OCI-LY7 (cell line): ENCODE measurements around the gene GXYLT1. TPM values are rescaled to one million over a fixed set of nuclear protein-coding genes. Genes with fewer than 3 reads are reported as not detected.

Experiments
- BruUV-seq: library from RNA; stranded (reverse); fragments of 400-500 nt; replicated peaks from 2 replicates; lab custom pipeline; 2021; lab: Mats Ljungman, UMichigan
- CTCF ChIA-PET: fragments of 300-600 bp; sonication (Branson Sonifier 250); formaldehyde crosslinking; loops from one replicate; lab custom pipeline; 2022; ENCODE audit warnings: antibody characterized with exemption; ENCODE audit not compliant: unreplicated experiment; lab: Charles Lee
- POLR2A ChIA-PET: fragments of 300-600 bp; sonication (Branson Sonifier 250); formaldehyde crosslinking; loops from one replicate; lab custom pipeline; 2022; ENCODE audit warnings: antibody characterized with exemption; lab: Charles Lee
- DNase-seq: peaks from one replicate; pipeline ENCODE4 v3.0.0-alpha.2; 2015; ENCODE audit warnings: low spot score
- H2AFZ ChIP-seq: fragments of 200-600 bp; sonication (generic), shearing (Covaris generic); 2 replicates; pipeline ENCODE4 v1.6.1; 2014; ENCODE audit warnings: mild to moderate bottlenecking, antibody characterized with exemption, low read length, moderate library complexity
- H3K27ac ChIP-seq: fragments of 200-600 bp; sonication (generic); 2 replicates; pipeline ENCODE4 v1.5.1; 2014; ENCODE audit warnings: mixed run types, low read depth, mild to moderate bottlenecking, moderate library complexity, low read length, inconsistent platforms; ENCODE audit not compliant: poor library complexity, severe bottlenecking
- H3K36me3 ChIP-seq: fragments of 200-600 bp; sonication (generic); 2 replicates; pipeline ENCODE4 v1.6.1; 2014; ENCODE audit warnings: mild to moderate bottlenecking, antibody characterized with exemption, low read length, moderate library complexity, mixed read lengths; ENCODE audit not compliant: insufficient read depth
- H3K4me1 ChIP-seq: fragments of 200-600 bp; sonication (generic); 2 replicates; pipeline ENCODE4 v1.5.1; 2014; ENCODE audit warnings: mild to moderate bottlenecking, low read length; ENCODE audit not compliant: insufficient read depth, poor library complexity, severe bottlenecking
- H3K4me2 ChIP-seq: fragments of 200-600 bp; sonication (generic); 2 replicates; pipeline ENCODE4 v1.6.1; 2014; ENCODE audit warnings: mild to moderate bottlenecking, low read length
- H3K4me3 ChIP-seq: fragments of 200-600 bp; sonication (generic); 2 replicates; pipeline ENCODE4 v1.5.1; 2014; ENCODE audit warnings: mild to moderate bottlenecking, low read depth, low read length; ENCODE audit not compliant: poor library complexity, severe bottlenecking
- H3K79me2 ChIP-seq: fragments of 200-600 bp; sonication (generic); 2 replicates; pipeline ENCODE4 v1.6.1; 2016; ENCODE audit warnings: low read depth, mild to moderate bottlenecking, low read length, moderate library complexity, mixed read lengths; ENCODE audit not compliant: insufficient read depth
- H3K9me2 ChIP-seq: fragments of 200-600 bp; sonication (generic); 2 replicates; pipeline ENCODE4 v1.6.1; 2016; ENCODE audit warnings: mild to moderate bottlenecking, low read length, mixed read lengths; ENCODE audit not compliant: insufficient read depth
- H3K9me3 ChIP-seq: fragments of 200-600 bp; sonication (generic); 2 replicates; pipeline ENCODE4 v1.6.1; 2014; ENCODE audit warnings: mild to moderate bottlenecking, mixed run types, low read length, mixed read lengths
- H4K20me1 ChIP-seq: fragments of 200-600 bp; sonication (generic); 2 replicates; pipeline ENCODE4 v1.6.1; 2014; ENCODE audit warnings: mild to moderate bottlenecking, antibody characterized with exemption, low read length, moderate library complexity, mixed read lengths; ENCODE audit not compliant: insufficient read depth
- CTCF ChIP-seq: fragments of 200-600 bp; sonication (generic); conservative IDR thresholded peaks from 2 replicates; pipeline ENCODE4 v1.5.1; 2014; ENCODE audit warnings: mild to moderate bottlenecking, antibody characterized with exemption, low read length, moderate library complexity, mixed read lengths
- EZH2phosphoT487 ChIP-seq: fragments of 200-600 bp; sonication (generic); IDR thresholded peaks from 2 replicates; pipeline ENCODE4 v1.6.1; 2018; ENCODE audit warnings: low read depth, borderline replicate concordance, mild to moderate bottlenecking, mixed run types, antibody characterized with exemption, low read length, moderate library complexity, mixed read lengths
- intact Hi-C: fragments of 100-400 bp; cut with micrococcal nuclease; formaldehyde crosslinking; loops from one replicate; pipeline ENCODE4 v1.10.0; 2022; ENCODE audit not compliant: unreplicated experiment
- total RNA-seq, 2 experiments: library from RNA; depleted of rRNA in 1 of 2; stranded (reverse); fragments of >200 nt in 1 of 2; shearing (Covaris generic) in 1 of 2; gene quantifications; 2 replicates each; pipeline ENCODE4 v1.2.3, GENCODE V29; 2014 to 2022

GXYLT1 gene
- total RNA-seq, 2 experiments from 2014 or later: 9.0 to 11.1 TPM

- no peak for TF ChIP-seq CTCF
- no peak for TF ChIP-seq EZH2phosphoT487
- no TSS peak for BruUV-seq
- no peak overlapping the region for H3K4me3 ChIP-seq
- ChIA-PET POLR2A (interaction anchor here (0.6 kb wide), 1 partner anchor 947 kb away, joined by 4 read pairs; no protein-coding TSS in a partner anchor), CTCF (no interaction called here)
- intact Hi-C loops: loop anchor here (10.0 kb wide), 1 partner anchor 830 kb away; no protein-coding TSS in a partner anchor
- peaks cover 13% of the 10 kb centered on the region for H3K4me1 ChIP-seq
- H3K9me2 ChIP-seq: no peaks in the 10 kb centered on the region
- DNase-seq: no peak
- H2AFZ ChIP-seq: no peak overlapping the region; the same call in 1 of the 2 replicates
- peaks cover 28% of the 10 kb centered on the region for H3K36me3 ChIP-seq
- H3K27ac ChIP-seq: no peak overlapping the region
- H3K9me3 ChIP-seq: no peaks in the 10 kb centered on the region
- H4K20me1 ChIP-seq: no peaks in the 10 kb centered on the region
- H3K79me2 ChIP-seq: no peaks in the 10 kb centered on the region
- peak overlapping the region; percentile 6 for H3K4me2 ChIP-seq
Measured at GRCh38 chr12:42104784-42105183, 39.9 kb downstream of the GXYLT1 start.

- ChIA-PET POLR2A (interaction anchor here (0.6 to 1.0 kb wide), 3 partner anchors 14 to 946 kb away, joined by 3 to 9 read pairs (median 4); no protein-coding TSS in a partner anchor), CTCF (no interaction called here)
- Histone ChIP-seq H3K36me3 (peaks cover 21% of the 10 kb centered on the region), H3K4me3 (no peak overlapping the region), H3K4me1 (peaks cover 13% of the 10 kb centered on the region), H3K9me2 (no peaks in the 10 kb centered on the region), H3K9me3 (no peaks in the 10 kb centered on the region), H4K20me1 (no peaks in the 10 kb centered on the region), H3K79me2 (no peaks in the 10 kb centered on the region), H3K4me2 (no peak overlapping the region), H2AFZ (no peak overlapping the region), H3K27ac (no peak overlapping the region)
- no peak for TF ChIP-seq EZH2phosphoT487
- peak; percentile 82 for TF ChIP-seq CTCF
- no TSS peak for BruUV-seq
- intact Hi-C loops: loop anchor here (10.0 kb wide), 1 partner anchor 829 kb away; no protein-coding TSS in a partner anchor
- DNase-seq: no peak
Measured at GRCh38 chr12:42104087-42104486, 40.6 kb downstream of the GXYLT1 start.

GRCh38 chr12:42103155-42103554, 41.5 kb downstream of the GXYLT1 start:
- peaks cover 12% of the 10 kb centered on the region for H3K36me3 ChIP-seq
- no peaks in the 10 kb centered on the region for H3K9me2 ChIP-seq
- peaks cover 13% of the 10 kb centered on the region for H3K4me1 ChIP-seq
- no peak overlapping the region for H3K4me3 ChIP-seq
- no peak overlapping the region for H3K27ac ChIP-seq
- intact Hi-C loops: loop anchor here (10.0 kb wide), 1 partner anchor 828 kb away; no protein-coding TSS in a partner anchor
- no TSS peak for BruUV-seq
- ChIA-PET CTCF (no interaction called here), POLR2A (interaction anchor here (0.6 to 1.1 kb wide), 3 partner anchors 12 to 945 kb away, joined by 3 to 13 read pairs (median 3); no protein-coding TSS in a partner anchor)
- no peaks in the 10 kb centered on the region for H3K9me3 ChIP-seq
- no peak for TF ChIP-seq EZH2phosphoT487
- TF ChIP-seq CTCF: no peak
- no peak for DNase-seq
- no peaks in the 10 kb centered on the region for H4K20me1 ChIP-seq
- no peak overlapping the region for H3K4me2 ChIP-seq
- no peak overlapping the region for H2AFZ ChIP-seq
- no peaks in the 10 kb centered on the region for H3K79me2 ChIP-seq
